IgD-negative memory B cell (primary cell): Measurements from ENCODE around the gene PTGDR2. TPM values are rescaled to one million over a fixed set of nuclear protein-coding genes. Genes with fewer than 3 reads are reported as not detected.
"Not testable (repeated sequence)": the region's sequence is repeated elsewhere in the genome, so short reads cannot be mapped to it uniquely, and the experiment has no call there.

Experiments
- H3K27ac Mint-ChIP-seq, 3 donors: one replicate each; pipeline ENCODE4 v1.8.0; 2020 to 2022; ENCODE audit warnings: mild to moderate bottlenecking in 3 of 3, mixed read lengths in 3 of 3, moderate library complexity in 1 of 3
- H3K27me3 Mint-ChIP-seq: one replicate; pipeline ENCODE4 v1.8.0; 2021; ENCODE audit warnings: mixed read lengths
- H3K36me3 Mint-ChIP-seq: one replicate; pipeline ENCODE4 v1.8.0; 2020; ENCODE audit warnings: mild to moderate bottlenecking, mixed read lengths
- H3K4me1 Mint-ChIP-seq, 3 donors: one replicate each; pipeline ENCODE4 v1.8.0; 2020 to 2022; ENCODE audit warnings: mixed read lengths in 3 of 3, mild to moderate bottlenecking in 1 of 3
- H3K4me3 Mint-ChIP-seq, 4 donors: one replicate each; pipeline ENCODE4 v1.8.0; 2020 to 2022; ENCODE audit warnings: mild to moderate bottlenecking in 4 of 4, mixed read lengths in 4 of 4, moderate library complexity in 3 of 4
- H3K9me3 Mint-ChIP-seq, 3 donors: one replicate each; pipeline ENCODE4 v1.8.0; 2020 to 2021; ENCODE audit warnings: mixed read lengths in 3 of 3, mild to moderate bottlenecking in 1 of 3
- polyA plus RNA-seq: library from polyadenylated mRNA; unstranded; fragments of 300-500 nt; fragmentation: Illumina TruSeq; gene quantifications from one replicate; pipeline ENCODE4 v1.2.3, GENCODE V29; 2021

Gene PTGDR2
- polyA plus RNA-seq, 1 donor from 2014 or later = 0.16 TPM

- no peak overlapping the region for H3K27ac Mint-ChIP-seq
- H3K9me3 Mint-ChIP-seq = no peaks in the 10 kb centered on the region
Measured at GRCh38 chr11:60825118-60825517, 30.6 kb downstream of the PTGDR2 start.

GRCh38 chr11:60823745-60824306 is 31.9 kb downstream of the PTGDR2 start:
- H3K4me1 Mint-ChIP-seq, H3K9me3 Mint-ChIP-seq, H3K27ac Mint-ChIP-seq, H3K4me3 Mint-ChIP-seq, H3K27me3 Mint-ChIP-seq, H3K36me3 Mint-ChIP-seq: not testable (repeated sequence)

More at GRCh38 chr11:60825118-60825517, 30.6 kb downstream of the PTGDR2 start:
- no peak overlapping the region for H3K4me3 Mint-ChIP-seq
- H3K27me3 Mint-ChIP-seq = peaks cover 7% of the 10 kb centered on the region
- peaks cover 2% of the 10 kb centered on the region for H3K36me3 Mint-ChIP-seq
- H3K4me1 Mint-ChIP-seq = no peaks in the 10 kb centered on the region

GRCh38 chr11:60821827-60822599 is 33.7 kb downstream of the PTGDR2 start:
- H3K4me1 Mint-ChIP-seq = no peaks in the 10 kb centered on the region
- H3K27ac Mint-ChIP-seq = no peak overlapping the region
- H3K36me3 Mint-ChIP-seq = peaks cover 3% of the 10 kb centered on the region
- H3K9me3 Mint-ChIP-seq = peaks cover 2 to 6% (median 4%) of the 10 kb centered on the region in 3 donors
- H3K27me3 Mint-ChIP-seq = peaks cover 9% of the 10 kb centered on the region
- no peak overlapping the region for H3K4me3 Mint-ChIP-seq

GRCh38 chr11:60818057-60818456 is 37.7 kb downstream of the PTGDR2 start:
- H3K9me3 Mint-ChIP-seq = peaks cover 4 to 9% (median 9%) of the 10 kb centered on the region in 3 donors
- H3K4me1 Mint-ChIP-seq = no peaks in the 10 kb centered on the region
- H3K36me3 Mint-ChIP-seq = peaks cover 1% of the 10 kb centered on the region
- H3K4me3 Mint-ChIP-seq = no peak overlapping the region
- H3K27ac Mint-ChIP-seq = no peak overlapping the region
- peaks cover 11% of the 10 kb centered on the region for H3K27me3 Mint-ChIP-seq

DNA sequence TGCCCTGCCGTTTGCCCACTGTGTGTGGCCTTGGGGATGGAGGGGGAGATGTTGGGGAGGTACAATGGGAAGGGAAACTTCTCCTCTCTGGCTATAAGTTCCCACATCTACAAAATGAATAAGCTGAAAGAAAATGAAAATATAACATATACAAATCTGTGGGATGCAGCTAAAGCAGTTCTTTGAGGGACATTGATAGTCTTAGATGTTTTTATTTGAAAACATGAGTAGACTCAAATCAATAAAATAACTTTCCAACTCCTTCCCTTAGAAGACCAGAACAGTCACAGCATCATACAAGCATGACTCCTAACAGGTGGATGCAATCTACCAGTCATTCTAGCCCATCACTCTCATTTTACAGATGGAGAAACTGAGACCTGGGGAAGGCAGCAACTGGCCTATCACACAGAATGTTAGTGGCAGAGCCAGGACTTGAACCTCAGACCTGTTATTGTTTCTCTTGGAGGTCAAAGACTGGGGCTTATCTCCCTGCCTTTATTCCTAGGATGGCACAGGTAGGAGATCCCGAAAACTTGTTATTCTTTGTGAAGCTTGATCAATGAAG is 39.1 kb downstream of the PTGDR2 start:
- H3K4me3 Mint-ChIP-seq = no peak overlapping the region
- H3K27me3 Mint-ChIP-seq = peaks cover 8% of the 10 kb centered on the region
- no peak overlapping the region for H3K27ac Mint-ChIP-seq
- H3K9me3 Mint-ChIP-seq = peaks cover 5 to 13% (median 11%) of the 10 kb centered on the region in 3 donors
- no peaks in the 10 kb centered on the region for H3K4me1 Mint-ChIP-seq
- peaks cover 1% of the 10 kb centered on the region for H3K36me3 Mint-ChIP-seq

DNA sequence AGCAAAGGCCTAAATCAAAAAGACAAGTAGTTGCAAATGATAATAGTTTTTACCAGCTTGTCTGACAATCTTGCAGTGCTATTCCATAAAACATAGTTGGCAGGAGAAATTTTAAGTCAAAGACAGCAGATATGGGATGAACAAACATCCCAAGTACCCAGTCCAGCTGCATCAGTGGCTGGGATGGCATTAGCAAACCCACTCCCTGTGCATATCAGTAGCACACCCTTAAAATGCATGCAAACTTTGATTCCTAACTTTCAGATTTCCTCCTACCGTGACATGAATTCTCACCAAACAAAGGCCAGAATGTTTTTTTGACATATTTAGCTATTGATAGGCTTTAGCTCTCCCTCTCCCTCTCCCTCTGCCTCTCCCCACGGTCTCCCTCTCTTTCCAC is 41.6 kb downstream of the PTGDR2 start:
- no peaks in the 10 kb centered on the region for H3K4me1 Mint-ChIP-seq

DNA sequence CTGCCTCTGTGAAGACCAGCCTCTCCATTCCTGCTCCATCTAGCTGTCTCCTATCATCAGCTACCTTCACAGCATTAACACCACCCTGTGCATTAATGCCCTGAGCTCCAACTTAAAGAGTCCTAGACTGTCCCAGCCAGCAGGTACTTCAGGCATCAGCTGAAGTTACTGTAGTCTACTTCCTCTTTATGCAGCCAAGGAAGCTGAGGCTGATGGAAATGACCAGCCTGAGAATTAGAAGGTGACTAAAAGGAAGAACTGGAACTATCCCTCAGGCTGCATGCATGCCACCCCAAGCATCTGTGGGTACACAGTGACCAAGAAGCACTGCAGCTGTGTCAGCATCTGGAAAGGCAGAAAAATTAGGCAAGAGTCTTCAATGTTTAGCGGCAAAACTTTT is 42.4 kb downstream of the PTGDR2 start:
- Mint-ChIP-seq H3K4me3 (no peak overlapping the region), H3K27me3 (peaks cover 19% of the 10 kb centered on the region), H3K9me3 (peaks cover 5 to 13% (median 11%) of the 10 kb centered on the region in 3 donors), H3K36me3 (peaks cover 1% of the 10 kb centered on the region), H3K4me1 (no peaks in the 10 kb centered on the region), H3K27ac (no peak overlapping the region)

More for the DNA sequence above, 41.6 kb downstream of the PTGDR2 start:
- H3K4me3 Mint-ChIP-seq = no peak overlapping the region
- peaks cover 5 to 13% (median 11%) of the 10 kb centered on the region in 3 donors for H3K9me3 Mint-ChIP-seq
- H3K36me3 Mint-ChIP-seq = peaks cover 1% of the 10 kb centered on the region
- peaks cover 19% of the 10 kb centered on the region for H3K27me3 Mint-ChIP-seq
- no peak overlapping the region for H3K27ac Mint-ChIP-seq

DNA sequence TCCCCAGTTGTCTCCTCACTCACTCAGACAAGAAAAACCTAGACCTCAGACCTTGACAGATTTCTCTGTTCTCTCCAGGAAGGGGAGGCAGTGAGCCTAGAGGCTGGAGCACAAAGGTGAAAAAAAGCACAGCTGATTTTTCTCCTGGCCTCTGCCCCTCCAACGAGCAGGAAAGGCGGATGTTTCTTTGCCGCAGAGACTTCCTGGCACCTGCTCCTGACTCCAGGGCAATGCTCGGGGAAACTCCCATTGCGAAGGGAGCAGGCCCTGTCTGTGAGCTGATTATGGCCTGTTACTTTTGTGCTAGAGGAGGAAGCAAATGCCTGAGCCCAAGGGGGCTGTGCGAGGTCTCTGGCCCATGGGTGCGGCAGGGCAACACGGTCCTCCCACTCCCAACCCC is 45.2 kb downstream of the PTGDR2 start:
- peaks cover 2 to 4% (median 3%) of the 10 kb centered on the region in 3 donors for H3K9me3 Mint-ChIP-seq
- H3K27ac Mint-ChIP-seq = no peak overlapping the region
- H3K4me3 Mint-ChIP-seq = no peak overlapping the region
- peaks cover 17% of the 10 kb centered on the region for H3K27me3 Mint-ChIP-seq
- H3K4me1 Mint-ChIP-seq = no peaks in the 10 kb centered on the region
- H3K36me3 Mint-ChIP-seq = peaks cover 3% of the 10 kb centered on the region

DNA sequence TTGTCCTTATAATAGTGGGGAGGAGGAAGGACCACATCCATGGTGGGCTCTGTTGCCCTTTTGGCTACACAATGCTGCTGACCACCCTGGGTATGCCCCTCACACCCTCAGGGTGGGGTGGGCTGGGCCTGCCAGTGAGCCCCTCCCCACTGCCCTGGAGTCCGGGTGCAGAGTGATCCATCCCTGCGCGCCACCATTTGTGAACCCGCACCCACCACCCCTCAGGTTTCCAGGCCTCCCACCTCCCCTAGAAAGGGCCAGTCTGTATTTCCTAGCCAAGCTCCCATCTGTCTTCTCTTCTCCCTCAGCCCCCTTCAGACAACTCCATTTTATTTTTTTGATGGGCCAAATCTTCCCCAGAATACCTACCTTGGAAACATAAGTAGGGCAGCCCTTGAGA is 45.6 kb downstream of the PTGDR2 start:
- H3K36me3 Mint-ChIP-seq = peaks cover 3% of the 10 kb centered on the region
- peaks cover 17% of the 10 kb centered on the region for H3K27me3 Mint-ChIP-seq
- no peaks in the 10 kb centered on the region for H3K4me1 Mint-ChIP-seq
- no peak overlapping the region for H3K27ac Mint-ChIP-seq
- peaks cover 2 to 4% (median 3%) of the 10 kb centered on the region in 3 donors for H3K9me3 Mint-ChIP-seq
- no peak overlapping the region for H3K4me3 Mint-ChIP-seq

- Mint-ChIP-seq H3K27me3 (peaks cover 17% of the 10 kb centered on the region), H3K27ac (no peak overlapping the region), H3K36me3 (peaks cover 3% of the 10 kb centered on the region), H3K4me3 (no peak overlapping the region), H3K4me1 (no peaks in the 10 kb centered on the region), H3K9me3 (peaks cover 2 to 4% (median 3%) of the 10 kb centered on the region in 3 donors)
Measured at GRCh38 chr11:60809691-60810090, 46.1 kb downstream of the PTGDR2 start.

DNA sequence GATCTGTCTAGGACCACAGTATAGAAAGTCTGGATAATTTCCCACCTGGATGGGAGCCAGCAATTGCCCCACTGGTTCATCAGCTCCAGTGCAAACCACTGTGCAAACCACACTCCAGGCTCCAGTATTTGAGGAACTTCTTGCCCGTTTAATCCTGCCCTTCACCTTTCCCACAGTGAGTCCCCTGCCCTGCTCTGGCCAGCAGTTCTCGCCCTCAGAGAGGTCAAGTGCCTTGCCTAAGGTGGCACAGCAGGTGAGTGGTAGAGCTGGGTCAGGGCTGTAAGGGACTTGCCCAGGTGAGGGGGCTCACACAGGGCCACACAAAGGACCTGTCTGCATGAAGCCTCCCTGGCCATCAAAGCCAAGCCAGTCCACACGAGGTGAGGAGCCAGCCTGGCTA is 46.5 kb downstream of the PTGDR2 start:
- H3K4me1 Mint-ChIP-seq = no peaks in the 10 kb centered on the region
- H3K27me3 Mint-ChIP-seq = peaks cover 17% of the 10 kb centered on the region
- H3K36me3 Mint-ChIP-seq = peaks cover 3% of the 10 kb centered on the region
- no peak overlapping the region for H3K27ac Mint-ChIP-seq
- peaks cover 2 to 4% (median 3%) of the 10 kb centered on the region in 3 donors for H3K9me3 Mint-ChIP-seq
- H3K4me3 Mint-ChIP-seq = no peak overlapping the region

DNA sequence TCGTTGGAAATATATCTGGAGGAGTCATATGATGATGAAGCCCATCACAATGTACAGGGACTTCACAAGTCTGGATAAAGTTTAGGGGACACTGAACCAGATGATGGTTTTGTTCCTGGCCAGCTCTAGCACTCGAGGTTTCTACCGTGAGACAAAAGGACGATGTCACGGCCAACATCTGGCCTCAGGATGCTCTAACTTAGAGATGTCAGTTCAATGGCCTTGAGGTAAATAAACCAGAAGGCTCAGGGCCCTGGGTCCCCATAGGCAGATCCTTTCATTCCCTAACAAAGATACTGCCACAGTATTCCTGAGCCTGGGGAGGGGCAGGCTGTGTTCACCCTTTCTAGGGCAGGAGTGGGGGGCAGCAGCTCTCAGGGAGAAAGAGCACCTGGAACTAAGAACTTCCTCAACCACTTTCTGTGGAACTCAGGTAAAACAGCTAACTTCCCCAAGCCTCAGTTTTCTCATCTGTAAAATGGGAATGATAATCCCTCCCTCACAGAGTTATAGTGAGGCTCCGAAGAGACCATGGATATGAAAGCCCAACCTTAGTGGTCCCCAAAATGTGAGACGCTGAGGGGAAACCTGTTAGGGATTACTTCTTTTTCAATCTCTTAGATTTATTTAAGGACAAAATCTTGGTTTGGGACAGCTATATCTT is 52.3 kb downstream of the PTGDR2 start:
- Mint-ChIP-seq H3K36me3 (peaks cover 3% of the 10 kb centered on the region), H3K4me3 (no peak overlapping the region), H3K27me3 (peaks cover 3% of the 10 kb centered on the region), H3K27ac (no peak overlapping the region), H3K4me1 (no peaks in the 10 kb centered on the region), H3K9me3 (no peaks in the 10 kb centered on the region)

GRCh38 chr11:60801194-60801593 is 54.6 kb downstream of the PTGDR2 start:
- H3K9me3 Mint-ChIP-seq = no peaks in the 10 kb centered on the region
- no peaks in the 10 kb centered on the region for H3K4me1 Mint-ChIP-seq
- H3K27ac Mint-ChIP-seq = no peak overlapping the region
- no peak overlapping the region for H3K4me3 Mint-ChIP-seq
- H3K27me3 Mint-ChIP-seq = peaks cover 4% of the 10 kb centered on the region
- H3K36me3 Mint-ChIP-seq = no peaks in the 10 kb centered on the region
